ENCODE data around the gene SPNS3.

GRCh38 chr17:4509923-4510617 lies 76.3 kb downstream of the SPNS3 start:
- no peak for TF ChIP-seq KLF10 (tag by site-specific recombination; IDR thresholded peaks at IDR 0.05)
- TF ChIP-seq, protein P1, sequence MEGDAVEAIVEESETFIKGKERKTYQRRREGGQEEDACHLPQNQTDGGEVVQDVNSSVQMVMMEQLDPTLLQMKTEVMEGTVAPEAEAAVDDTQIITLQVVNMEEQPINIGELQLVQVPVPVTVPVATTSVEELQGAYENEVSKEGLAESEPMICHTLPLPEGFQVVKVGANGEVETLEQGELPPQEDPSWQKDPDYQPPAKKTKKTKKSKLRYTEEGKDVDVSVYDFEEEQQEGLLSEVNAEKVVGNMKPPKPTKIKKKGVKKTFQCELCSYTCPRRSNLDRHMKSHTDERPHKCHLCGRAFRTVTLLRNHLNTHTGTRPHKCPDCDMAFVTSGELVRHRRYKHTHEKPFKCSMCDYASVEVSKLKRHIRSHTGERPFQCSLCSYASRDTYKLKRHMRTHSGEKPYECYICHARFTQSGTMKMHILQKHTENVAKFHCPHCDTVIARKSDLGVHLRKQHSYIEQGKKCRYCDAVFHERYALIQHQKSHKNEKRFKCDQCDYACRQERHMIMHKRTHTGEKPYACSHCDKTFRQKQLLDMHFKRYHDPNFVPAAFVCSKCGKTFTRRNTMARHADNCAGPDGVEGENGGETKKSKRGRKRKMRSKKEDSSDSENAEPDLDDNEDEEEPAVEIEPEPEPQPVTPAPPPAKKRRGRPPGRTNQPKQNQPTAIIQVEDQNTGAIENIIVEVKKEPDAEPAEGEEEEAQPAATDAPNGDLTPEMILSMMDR (tag by site-specific recombination; IDR thresholded peaks at IDR 0.05): no peak
- TF ChIP-seq, protein P2, sequence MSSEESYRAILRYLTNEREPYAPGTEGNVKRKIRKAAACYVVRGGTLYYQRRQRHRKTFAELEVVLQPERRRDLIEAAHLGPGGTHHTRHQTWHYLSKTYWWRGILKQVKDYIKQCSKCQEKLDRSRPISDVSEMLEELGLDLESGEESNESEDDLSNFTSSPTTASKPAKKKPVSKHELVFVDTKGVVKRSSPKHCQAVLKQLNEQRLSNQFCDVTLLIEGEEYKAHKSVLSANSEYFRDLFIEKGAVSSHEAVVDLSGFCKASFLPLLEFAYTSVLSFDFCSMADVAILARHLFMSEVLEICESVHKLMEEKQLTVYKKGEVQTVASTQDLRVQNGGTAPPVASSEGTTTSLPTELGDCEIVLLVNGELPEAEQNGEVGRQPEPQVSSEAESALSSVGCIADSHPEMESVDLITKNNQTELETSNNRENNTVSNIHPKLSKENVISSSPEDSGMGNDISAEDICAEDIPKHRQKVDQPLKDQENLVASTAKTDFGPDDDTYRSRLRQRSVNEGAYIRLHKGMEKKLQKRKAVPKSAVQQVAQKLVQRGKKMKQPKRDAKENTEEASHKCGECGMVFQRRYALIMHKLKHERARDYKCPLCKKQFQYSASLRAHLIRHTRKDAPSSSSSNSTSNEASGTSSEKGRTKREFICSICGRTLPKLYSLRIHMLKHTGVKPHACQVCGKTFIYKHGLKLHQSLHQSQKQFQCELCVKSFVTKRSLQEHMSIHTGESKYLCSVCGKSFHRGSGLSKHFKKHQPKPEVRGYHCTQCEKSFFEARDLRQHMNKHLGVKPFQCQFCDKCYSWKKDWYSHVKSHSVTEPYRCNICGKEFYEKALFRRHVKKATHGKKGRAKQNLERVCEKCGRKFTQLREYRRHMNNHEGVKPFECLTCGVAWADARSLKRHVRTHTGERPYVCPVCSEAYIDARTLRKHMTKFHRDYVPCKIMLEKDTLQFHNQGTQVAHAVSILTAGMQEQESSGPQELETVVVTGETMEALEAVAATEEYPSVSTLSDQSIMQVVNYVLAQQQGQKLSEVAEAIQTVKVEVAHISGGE (tag by site-specific recombination; conservative IDR thresholded peaks at IDR 0.05; ENCODE audit: low read depth): no peak
- no peak for TF ChIP-seq PRDM10 (tag by site-specific recombination; IDR thresholded peaks at IDR 0.05)
- TF ChIP-seq ZBTB20 (tag by site-specific recombination; IDR thresholded peaks at IDR 0.05): no peak
- TF ChIP-seq ZNF544 (tag by site-specific recombination; IDR thresholded peaks at IDR 0.05): no peak
- TF ChIP-seq, protein P3, sequence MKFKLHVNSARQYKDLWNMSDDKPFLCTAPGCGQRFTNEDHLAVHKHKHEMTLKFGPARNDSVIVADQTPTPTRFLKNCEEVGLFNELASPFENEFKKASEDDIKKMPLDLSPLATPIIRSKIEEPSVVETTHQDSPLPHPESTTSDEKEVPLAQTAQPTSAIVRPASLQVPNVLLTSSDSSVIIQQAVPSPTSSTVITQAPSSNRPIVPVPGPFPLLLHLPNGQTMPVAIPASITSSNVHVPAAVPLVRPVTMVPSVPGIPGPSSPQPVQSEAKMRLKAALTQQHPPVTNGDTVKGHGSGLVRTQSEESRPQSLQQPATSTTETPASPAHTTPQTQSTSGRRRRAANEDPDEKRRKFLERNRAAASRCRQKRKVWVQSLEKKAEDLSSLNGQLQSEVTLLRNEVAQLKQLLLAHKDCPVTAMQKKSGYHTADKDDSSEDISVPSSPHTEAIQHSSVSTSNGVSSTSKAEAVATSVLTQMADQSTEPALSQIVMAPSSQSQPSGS (tag by site-specific recombination; IDR thresholded peaks at IDR 0.05; ENCODE audit: low read depth): no peak
- no peak for TF ChIP-seq TCF7L2 (IDR thresholded peaks at IDR 0.05; ENCODE audit: borderline replicate concordance, low read depth, low read length)
- TF ChIP-seq ZNF701 (tag by site-specific recombination; IDR thresholded peaks at IDR 0.05): no peak

All from HEK293 (cell line).